B cell (primary cell): ENCODE results near the gene PIK3C2G. TPM values are rescaled to one million over a fixed set of nuclear protein-coding genes. Genes with fewer than 3 reads are reported as not detected.

Experiments
- ATAC-seq: fragments of 200-7000 bp; cut with Tn5 transposase; one replicate; pipeline ENCODE4 v1.10.0; 2021; ENCODE audit warnings: low read depth, mild to moderate bottlenecking, moderate number of reproducible peaks, moderate library complexity
- CTCF ChIA-PET: fragments of 350-600 bp; sonication (Branson Sonifier 250); formaldehyde crosslinking; loops from one replicate; lab custom pipeline; 2021; ENCODE audit warnings: antibody characterized with exemption, inconsistent platforms; lab: Charles Lee
- POLR2A ChIA-PET: fragments of 350-600 bp; sonication (Branson Sonifier 250); formaldehyde crosslinking; loops from one replicate; lab custom pipeline; 2021; ENCODE audit warnings: antibody characterized with exemption; lab: Charles Lee
- DNase-seq: peaks from one replicate; pipeline ENCODE4 v3.0.0; 2013
- H2AFZ ChIP-seq: 2 replicates; pipeline ENCODE4 v1.6.1; 2012; ENCODE audit warnings: mild to moderate bottlenecking, low read depth, low read length; ENCODE audit not compliant: insufficient read depth, poor library complexity, severe bottlenecking
- H3K27ac ChIP-seq, 2 donors: 1 replicate in 1 of 2; 2 replicates in 1 of 2; pipeline ENCODE4 v1.5.1; 2012 to 2013; ENCODE audit warnings: low read length in 2 of 2, mild to moderate bottlenecking in 2 of 2, moderate library complexity in 1 of 2
- H3K27me3 ChIP-seq, 4 experiments: fragments of 200-600 bp in 1 of 4; sonication (generic) in 1 of 4; replicated peaks in 1 of 4; 1 replicate in 2 of 4; 2 replicates in 2 of 4; pipeline versions ENCODE4 v1.6.1 to v1.7.0; 2013 to 2016; ENCODE audit warnings: low read length in 3 of 4, mild to moderate bottlenecking in 2 of 4, mixed read lengths in 1 of 4, moderate library complexity in 1 of 4; ENCODE audit not compliant: insufficient read depth in 4 of 4, control insufficient read depth in 3 of 4; ENCODE audit errors: control extremely low read depth in 1 of 4
- H3K36me3 ChIP-seq, 2 experiments: replicated peaks in 1 of 2; 1 replicate in 1 of 2; 2 replicates in 1 of 2; pipeline versions ENCODE4 v1.6.1 to v1.7.1; 2013; ENCODE audit warnings: low read length in 1 of 2; ENCODE audit not compliant: insufficient read depth in 2 of 2, control insufficient read depth in 1 of 2; ENCODE audit errors: control extremely low read depth in 1 of 2, extremely low read depth in 1 of 2
- H3K4me1 ChIP-seq, 2 donors: fragments of 200-600 bp in 1 of 2; sonication (generic) in 1 of 2; 1 replicate in 1 of 2; 2 replicates in 1 of 2; pipeline versions ENCODE4 v1.5.1 to v1.6.1; 2013 to 2017; ENCODE audit warnings: low read length in 2 of 2; ENCODE audit not compliant: control insufficient read depth in 2 of 2, insufficient read depth in 2 of 2
- H3K4me2 ChIP-seq: replicated peaks from 2 replicates; pipeline ENCODE3; 2012; ENCODE audit warnings: mild to moderate bottlenecking, low read depth, low read length; ENCODE audit not compliant: poor library complexity, severe bottlenecking
- H3K4me3 ChIP-seq, 5 experiments: fragments of 200-600 bp in 1 of 5; sonication (generic) in 1 of 5; 1 replicate in 3 of 5; 2 replicates in 2 of 5; pipeline versions ENCODE4 v1.5.1 to v1.7.0; 2011 to 2016; ENCODE audit warnings: low read length in 4 of 5, mild to moderate bottlenecking in 4 of 5, low read depth in 2 of 5, control low read depth in 1 of 5, moderate library complexity in 1 of 5; ENCODE audit not compliant: insufficient read depth in 1 of 5; ENCODE audit errors: control extremely low read depth in 1 of 5, extremely low read depth in 1 of 5
- H3K79me2 ChIP-seq: fragments of 200-600 bp; sonication (generic); one replicate; pipeline ENCODE4 v1.6.0; 2016; ENCODE audit warnings: low read length; ENCODE audit not compliant: control insufficient read depth, insufficient read depth
- H3K9ac ChIP-seq: fragments of 200-600 bp; sonication (generic); 2 replicates; pipeline ENCODE4 v1.6.1; 2017; ENCODE audit warnings: mild to moderate bottlenecking, low read length, moderate library complexity
- H3K9me3 ChIP-seq, 3 donors: one replicate each; pipeline versions ENCODE4 v1.6.1 to v1.7.1; 2013; ENCODE audit warnings: low read length in 2 of 3; ENCODE audit not compliant: control insufficient read depth in 2 of 3, insufficient read depth in 1 of 3; ENCODE audit errors: control extremely low read depth in 1 of 3
- H4K20me1 ChIP-seq: 2 replicates; pipeline ENCODE4 v1.6.0; 2012; ENCODE audit warnings: mild to moderate bottlenecking, low read length; ENCODE audit not compliant: insufficient read depth, control insufficient read depth, poor library complexity, severe bottlenecking
- H3K27ac Mint-ChIP-seq: one replicate; pipeline ENCODE4 v1.8.0; 2021; ENCODE audit warnings: mixed read lengths
- H3K27me3 Mint-ChIP-seq: one replicate; pipeline ENCODE4 v1.8.0; 2021; ENCODE audit warnings: mixed read lengths
- H3K4me1 Mint-ChIP-seq: one replicate; pipeline ENCODE4 v1.8.0; 2021; ENCODE audit warnings: mixed read lengths
- H3K4me3 Mint-ChIP-seq: one replicate; pipeline ENCODE4 v1.8.0; 2021; ENCODE audit warnings: mixed read lengths
- H3K9me3 Mint-ChIP-seq: one replicate; pipeline ENCODE4 v1.8.0; 2022; ENCODE audit warnings: mixed read lengths; ENCODE audit not compliant: insufficient read depth
- CTCF ChIP-seq: fragments of 200-600 bp; IDR thresholded peaks from one replicate; pipeline ENCODE4 v1.8.0; 2022; ENCODE audit warnings: antibody characterized with exemption, mild to moderate bottlenecking
- EZH2 ChIP-seq: IDR thresholded peaks from 2 replicates; pipeline ENCODE4 v1.6.1; 2012; ENCODE audit warnings: borderline replicate concordance, low read depth, mild to moderate bottlenecking, moderate library complexity, low read length; ENCODE audit not compliant: insufficient read depth, poor library complexity, severe bottlenecking
- WGBS: methylation state at CpG from one replicate; pipeline ENCODE4 v1.1.5; 2013; ENCODE audit warnings: missing lambda C conversion rate; ENCODE audit not compliant: insufficient coverage; 5-methylcytosine and 5-hydroxymethylcytosine counted together
- intact Hi-C: fragments of 100-400 bp; cut with micrococcal nuclease; formaldehyde crosslinking; loops from one replicate; pipeline ENCODE4 v1.10.0; 2022
- polyA plus RNA-seq: library from polyadenylated mRNA; depleted of rRNA; stranded (reverse); fragments of >200 nt; gene quantifications from 2 replicates; pipeline ENCODE4 v1.2.3, GENCODE V29; 2012
- total RNA-seq, 2 donors: library from RNA; stranded (reverse); fragments of 120-200 nt in 1 of 2; gene quantifications; 1 replicate in 1 of 2; 2 replicates in 1 of 2; pipeline versions ENCODE4 v1.2.3 to v1.2.4, GENCODE V29; 2013 to 2022

Gene PIK3C2G
- total and polyA plus RNA-seq, 2 donors (not counting 1 experiment from before 2014, with no cell fraction given) = not detected

- H3K9me3 ChIP-seq = no peaks in the 10 kb centered on the region
- H3K9ac ChIP-seq = no peak overlapping the region
- Mint-ChIP-seq H3K9me3 (no peaks in the 10 kb centered on the region), H3K27me3 (no peaks in the 10 kb centered on the region), H3K4me3 (no peak overlapping the region), H3K27ac (no peak overlapping the region), H3K4me1 (no peaks in the 10 kb centered on the region)
- H3K4me3 ChIP-seq = no peak overlapping the region
- no peaks in the 10 kb centered on the region for H3K27me3 ChIP-seq
- POLR2A ChIA-PET = no interaction called here
- no peaks in the 10 kb centered on the region for H3K36me3 ChIP-seq
- TF ChIP-seq CTCF = no peak
- no CpG with 5 or more reads among the region's 1 CpG for WGBS
- H3K4me2 ChIP-seq = no peak overlapping the region
- no peaks in the 10 kb centered on the region for H4K20me1 ChIP-seq
- no peak overlapping the region for H2AFZ ChIP-seq
- no peak for DNase-seq
- H3K79me2 ChIP-seq = no peaks in the 10 kb centered on the region
- CTCF ChIA-PET = no interaction called here
- H3K27ac ChIP-seq = no peak overlapping the region
- ATAC-seq = no peak
- intact Hi-C loops = no loop called here
- H3K4me1 ChIP-seq = no peaks in the 10 kb centered on the region
Observed at GRCh38 chr12:18564306-18564705, 303.0 kb downstream of the PIK3C2G start.

GRCh38 chr12:18567787-18568186 is 306.5 kb downstream of the PIK3C2G start:
- 100% methylated on average over 1 of the region's 2 CpGs for WGBS
- no peak overlapping the region for H2AFZ ChIP-seq
- H3K27me3 ChIP-seq = no peaks in the 10 kb centered on the region
- Mint-ChIP-seq H3K27me3 (no peaks in the 10 kb centered on the region), H3K4me1 (no peaks in the 10 kb centered on the region), H3K27ac (no peak overlapping the region), H3K4me3 (no peak overlapping the region), H3K9me3 (no peaks in the 10 kb centered on the region)
- no peak overlapping the region for H3K27ac ChIP-seq
- H4K20me1 ChIP-seq = no peaks in the 10 kb centered on the region
- ChIA-PET CTCF (no interaction called here), POLR2A (no interaction called here)
- H3K36me3 ChIP-seq = no peaks in the 10 kb centered on the region
- H3K4me3 ChIP-seq = no peak overlapping the region
- H3K9ac ChIP-seq = no peak overlapping the region
- intact Hi-C loops = no loop called here
- H3K79me2 ChIP-seq = no peaks in the 10 kb centered on the region
- no peak overlapping the region for H3K4me2 ChIP-seq
- ATAC-seq (no peak), DNase-seq (no peak)
- TF ChIP-seq EZH2 (no peak), CTCF (no peak)
- no peaks in the 10 kb centered on the region for H3K9me3 ChIP-seq
- H3K4me1 ChIP-seq = no peaks in the 10 kb centered on the region
